GM23338 (cell line): Measurements from ENCODE around the gene KCNJ8. TPM values are rescaled to one million over a fixed set of nuclear protein-coding genes. Genes with fewer than 3 reads are reported as not detected.

Experiments
- ATAC-seq: fragments of 200-7000 bp; cut with Tn5 transposase; 3 replicates; pipeline ENCODE4 v1.9.1; 2020
- DNase-seq: peaks from one replicate; pipeline ENCODE4 v3.0.0-alpha.2; 2015; ENCODE audit warnings: low spot score
- H2AFZ ChIP-seq: fragments of 200-600 bp; sonication (generic); 2 replicates; pipeline ENCODE4 v1.8.0; 2016; ENCODE audit warnings: antibody characterized with exemption, mild to moderate bottlenecking, moderate library complexity
- H3F3A ChIP-seq: fragments of 200-600 bp; sonication (generic); replicated peaks from 2 replicates; pipeline ENCODE4 v1.8.0; 2017; ENCODE audit warnings: antibody characterized with exemption, mixed run types, low read depth
- H3K27ac ChIP-seq: fragments of 200-600 bp; sonication (generic); 2 replicates; pipeline ENCODE4 v1.6.1; 2016; ENCODE audit warnings: low read depth
- H3K27me3 ChIP-seq: fragments of 200-600 bp; sonication (generic); 2 replicates; pipeline ENCODE4 v1.8.0; 2016; ENCODE audit warnings: mild to moderate bottlenecking, mixed run types, moderate library complexity; ENCODE audit not compliant: insufficient read depth
- H3K36me3 ChIP-seq: fragments of 200-600 bp; sonication (generic); 2 replicates; pipeline ENCODE4 v1.8.0; 2016; ENCODE audit warnings: mild to moderate bottlenecking; ENCODE audit not compliant: insufficient read depth
- H3K4me1 ChIP-seq: fragments of 200-600 bp; sonication (generic); 2 replicates; pipeline ENCODE4 v1.8.0; 2016; ENCODE audit warnings: mild to moderate bottlenecking, moderate library complexity; ENCODE audit not compliant: insufficient read depth
- H3K4me2 ChIP-seq: fragments of 200-600 bp; sonication (generic); 2 replicates; pipeline ENCODE4 v1.7.1; 2017; ENCODE audit warnings: mixed run types
- H3K4me3 ChIP-seq: fragments of 200-600 bp; sonication (generic); 2 replicates; pipeline ENCODE4 v1.6.1; 2016; ENCODE audit warnings: mixed run types
- H3K79me2 ChIP-seq: fragments of 200-600 bp; sonication (generic); replicated peaks from 2 replicates; pipeline ENCODE4 v1.8.0; 2017; ENCODE audit warnings: mild to moderate bottlenecking; ENCODE audit not compliant: insufficient read depth
- H3K9me2 ChIP-seq: fragments of 200-600 bp; sonication (generic); 2 replicates; pipeline ENCODE4 v1.8.0; 2017; ENCODE audit not compliant: insufficient read depth
- H4K20me1 ChIP-seq: fragments of 200-600 bp; sonication (generic); replicated peaks from 2 replicates; pipeline ENCODE4 v1.8.0; 2017; ENCODE audit warnings: mild to moderate bottlenecking; ENCODE audit not compliant: insufficient read depth
- H3K27ac Mint-ChIP-seq: 2 replicates; pipeline ENCODE4 v1.8.0; 2020; ENCODE audit warnings: inconsistent platforms, mild to moderate bottlenecking, moderate library complexity, mixed read lengths
- H3K27me3 Mint-ChIP-seq: 3 replicates; pipeline ENCODE4 v1.8.0; 2022; ENCODE audit warnings: low read depth, mild to moderate bottlenecking, moderate library complexity, mixed read lengths, inconsistent platforms; ENCODE audit not compliant: insufficient read depth, poor library complexity
- H3K36me3 Mint-ChIP-seq: 3 replicates; pipeline ENCODE4 v1.8.0; 2021; ENCODE audit warnings: low read depth, mild to moderate bottlenecking, inconsistent platforms, moderate library complexity, mixed read lengths
- H3K4me1 Mint-ChIP-seq: 3 replicates; pipeline ENCODE4 v1.8.0; 2020; ENCODE audit warnings: mild to moderate bottlenecking, inconsistent platforms, mixed read lengths
- H3K4me3 Mint-ChIP-seq: 3 replicates; pipeline ENCODE4 v1.8.0; 2021; ENCODE audit warnings: moderate library complexity, mild to moderate bottlenecking, inconsistent platforms, mixed read lengths
- H3K9me3 Mint-ChIP-seq: 3 replicates; pipeline ENCODE4 v1.8.0; 2020; ENCODE audit warnings: moderate library complexity, mild to moderate bottlenecking, inconsistent platforms, mixed read lengths
- CREB1 ChIP-seq: fragments of 250-450 bp; sonication (Bioruptor Pico); IDR thresholded peaks from 2 replicates; pipeline ENCODE4 v1.5.0; 2020; ENCODE audit warnings: low read depth, mild to moderate bottlenecking, moderate library complexity
- CTCF ChIP-seq, 2 experiments: fragments of 200-600 bp in 1 of 2; sonication (generic) in 1 of 2; conservative IDR thresholded peaks; 2 replicates each; pipeline versions ENCODE4 v1.5.1 to v1.6.1; 2016 to 2017; ENCODE audit warnings: antibody characterized with exemption in 2 of 2, low read depth in 2 of 2, mild to moderate bottlenecking in 2 of 2, moderate library complexity in 1 of 2
- ETS1 ChIP-seq: IDR thresholded peaks from 2 replicates; pipeline ENCODE4 v1.6.1; 2016; ENCODE audit warnings: antibody characterized with exemption
- EZH2 ChIP-seq: fragments of 200-600 bp; sonication (generic); IDR thresholded peaks from one replicate; pipeline ENCODE4 v1.8.0; 2017; ENCODE audit warnings: antibody characterized with exemption, mild to moderate bottlenecking, low read depth; ENCODE audit not compliant: unreplicated experiment
- EZH2phosphoT487 ChIP-seq: fragments of 200-600 bp; sonication (generic); IDR thresholded peaks from one replicate; pipeline ENCODE4 v1.8.1; 2018; ENCODE audit warnings: antibody characterized with exemption; ENCODE audit not compliant: unreplicated experiment
- REST ChIP-seq: IDR thresholded peaks from one replicate; pipeline ENCODE4 v1.6.1; 2018; ENCODE audit warnings: antibody characterized with exemption; ENCODE audit not compliant: unreplicated experiment
- STAT1 ChIP-seq: IDR thresholded peaks from one replicate; pipeline ENCODE4 v1.6.1; 2016; ENCODE audit warnings: antibody characterized with exemption; ENCODE audit not compliant: unreplicated experiment
- ZNF114 ChIP-seq: fragments of 250-450 bp; sonication (Bioruptor Pico); IDR thresholded peaks from 2 replicates; pipeline ENCODE4 v1.5.0; 2020; ENCODE audit warnings: mild to moderate bottlenecking, moderate library complexity
- ZNF331 ChIP-seq: fragments of 250-450 bp; sonication (Bioruptor Pico); IDR thresholded peaks from 2 replicates; pipeline ENCODE4 v1.5.0; 2020; ENCODE audit warnings: low read depth, mild to moderate bottlenecking, moderate library complexity
- ZNF462 ChIP-seq: fragments of 250-450 bp; sonication (Bioruptor Pico); IDR thresholded peaks from 2 replicates; pipeline ENCODE4 v1.5.0; 2020; ENCODE audit warnings: mild to moderate bottlenecking, moderate library complexity
- polyA plus RNA-seq: library from polyadenylated mRNA; unstranded; fragments of >200 nt; fragmentation: Nextera tagmentation; extraction: Ambion mirVana; gene quantifications from 2 replicates; pipeline ENCODE4 v1.2.1, GENCODE V29; 2016
- total RNA-seq: library from RNA; depleted of rRNA; stranded (reverse); fragments of >200 nt; shearing (Covaris generic); gene quantifications from 2 replicates; pipeline ENCODE4 v1.2.3, GENCODE V29; 2014

Gene KCNJ8
- total and polyA plus RNA-seq, 2 experiments from 2014 or later, result 0.82 to 0.87 TPM

DNA sequence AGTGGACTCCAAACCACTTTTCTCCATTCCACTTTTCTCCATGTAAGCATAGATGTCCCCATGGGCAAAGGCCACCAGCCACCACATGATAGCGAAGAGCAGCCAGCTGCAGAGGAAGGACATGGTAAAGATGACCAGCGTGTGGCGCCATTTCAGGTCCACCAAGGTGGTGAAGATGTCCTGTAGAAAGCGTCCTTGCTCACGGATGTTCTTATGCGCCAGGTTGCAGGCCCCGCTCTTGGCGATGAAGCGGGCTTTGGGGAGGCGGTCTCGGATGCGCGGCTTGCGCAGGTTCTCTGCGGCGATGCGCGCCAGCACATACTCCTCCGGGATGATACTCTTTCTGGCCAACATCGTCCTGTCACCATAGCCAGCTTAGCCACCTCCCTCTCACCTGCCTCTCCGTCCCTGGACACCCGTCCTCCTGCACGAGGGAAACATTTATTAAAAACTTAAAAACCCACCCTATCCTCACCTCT is 1.2 kb downstream of the KCNJ8 start (continued):
- peak; percentile 58 to 86 for TF ChIP-seq CTCF (conservative IDR thresholded peaks at IDR 0.05; ENCODE audit: low read depth in 2 of 2)

DNA sequence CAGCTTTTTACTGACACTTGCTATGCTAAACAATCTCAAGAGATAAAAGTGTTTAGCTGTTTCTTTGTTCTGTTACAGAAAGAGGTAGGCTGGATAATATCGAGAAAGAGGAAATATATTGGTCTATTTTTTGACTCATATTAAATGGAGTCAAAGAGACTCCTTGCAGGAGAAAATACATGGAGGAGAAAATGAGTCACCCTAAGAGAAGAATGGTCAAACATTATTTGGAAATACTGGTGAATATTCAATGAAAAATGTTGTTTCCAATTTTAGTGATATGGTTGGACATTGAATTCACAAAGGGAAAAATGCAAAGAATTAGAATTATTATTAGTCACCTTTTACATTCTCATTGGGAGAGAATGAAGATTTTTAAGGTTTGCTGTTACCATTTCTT is 3.2 kb downstream of the KCNJ8 start:
- H3K4me2 ChIP-seq, result no peak overlapping the region
- Mint-ChIP-seq H3K9me3 (no peaks in the 10 kb centered on the region), H3K27ac (no peak overlapping the region), H3K4me3 (no peak overlapping the region), H3K4me1 (peaks cover 12% of the 10 kb centered on the region), H3K27me3 (peaks cover 9% of the 10 kb centered on the region), H3K36me3 (no peaks in the 10 kb centered on the region)
- H3K79me2 ChIP-seq, result no peaks in the 10 kb centered on the region
- H3K27ac ChIP-seq, result no peak overlapping the region
- H2AFZ ChIP-seq, result no peak overlapping the region
- DNase-seq (no peak), ATAC-seq (no peak)
- peaks cover 32% of the 10 kb centered on the region for H3K27me3 ChIP-seq
- H3K4me3 ChIP-seq, result no peak overlapping the region
- no peaks in the 10 kb centered on the region for H3K9me2 ChIP-seq
- H3K36me3 ChIP-seq, result no peaks in the 10 kb centered on the region
- H4K20me1 ChIP-seq, result no peaks in the 10 kb centered on the region
- peaks cover 8% of the 10 kb centered on the region for H3K4me1 ChIP-seq
- H3F3A ChIP-seq, result no peaks in the 10 kb centered on the region
- TF ChIP-seq ZNF331 (CRISPR knock-in tag) (no peak), EZH2 (no peak), REST (no peak), ETS1 (no peak), EZH2phosphoT487 (no peak), STAT1 (no peak), CREB1 (CRISPR knock-in tag) (no peak), CTCF (conservative IDR thresholded peaks at IDR 0.05; ENCODE audit: low read depth in 2 of 2) (no peak), ZNF462 (CRISPR knock-in tag) (no peak), ZNF114 (CRISPR knock-in tag) (no peak)
